K562 (cell line): ENCODE data around the gene ZDHHC3. TPM values are rescaled to one million over a fixed set of nuclear protein-coding genes. Genes with fewer than 3 reads are reported as not detected.

Source experiments
- CTBP1 ChIP-seq: fragments of 450-650 bp; IDR thresholded peaks from 2 replicates; pipeline ENCODE4 v1.6.1; 2016; ENCODE audit warnings: borderline replicate concordance
- DDX20 ChIP-seq: fragments of 450-650 bp; IDR thresholded peaks from 2 replicates; pipeline ENCODE4 v1.6.1; 2016; ENCODE audit warnings: missing genetic modification characterization, low read depth, mild to moderate bottlenecking, missing compliant biosample characterization, moderate library complexity
- FOXA3 ChIP-seq, 2 experiments: fragments of 450-650 bp in 1 of 2; sonication (generic) in 1 of 2; formaldehyde crosslinking; IDR thresholded peaks in 1 of 2; conservative IDR thresholded peaks in 1 of 2; 2 replicates each; pipeline versions ENCODE4 v1.4.0 to v1.8.0; 2020 to 2022; ENCODE audit warnings: mild to moderate bottlenecking in 2 of 2, missing genetic modification reagents in 1 of 2
- GMEB1 ChIP-seq: fragments of 250-450 bp; sonication (Bioruptor Pico); IDR thresholded peaks from 2 replicates; pipeline ENCODE4 v1.4.0; 2020; ENCODE audit warnings: mild to moderate bottlenecking
- HDAC6 ChIP-seq: IDR thresholded peaks from 2 replicates; pipeline ENCODE4 v1.6.1; 2012; ENCODE audit warnings: low read depth, mild to moderate bottlenecking, control low read depth, inconsistent platforms, low read length, moderate library complexity
- HEY1 ChIP-seq: fragments of 250-450 bp; sonication (Bioruptor Pico); IDR thresholded peaks from 2 replicates; pipeline ENCODE4 v1.5.0; 2020; ENCODE audit warnings: mild to moderate bottlenecking, moderate library complexity, borderline replicate concordance
- POLR3G ChIP-seq: IDR thresholded peaks from 2 replicates; pipeline ENCODE4 v1.6.1; 2011; ENCODE audit not compliant: insufficient read length, insufficient replicate concordance; ENCODE audit errors: extremely low read depth
- RB1 ChIP-seq: fragments of 450-650 bp; IDR thresholded peaks from 2 replicates; pipeline ENCODE4 v1.6.1; 2017; ENCODE audit warnings: low read depth, mild to moderate bottlenecking
- RCOR1 ChIP-seq, 2 experiments: IDR thresholded peaks; 2 replicates each; pipeline ENCODE4 v1.6.1; 2012; ENCODE audit warnings: low read depth in 2 of 2, low read length in 2 of 2, borderline replicate concordance in 1 of 2, improper control_type of control experiment in 1 of 2
- SPI1 ChIP-seq: IDR thresholded peaks from 2 replicates; pipeline ENCODE4 v1.6.1; 2011; ENCODE audit warnings: low read depth, low read length, control low read depth, borderline replicate concordance
- STAT5A ChIP-seq: IDR thresholded peaks from 2 replicates; pipeline ENCODE4 v1.6.1; 2012; ENCODE audit warnings: low read length, inconsistent platforms, borderline replicate concordance
- WHSC1 ChIP-seq: IDR thresholded peaks from one replicate; pipeline ENCODE4 v1.6.1; 2012; ENCODE audit warnings: low read length, control low read depth, inconsistent platforms
- ZNF561 ChIP-seq: fragments of 450-650 bp; formaldehyde crosslinking; conservative IDR thresholded peaks from 2 replicates; pipeline ENCODE4 v1.4.0; 2020; ENCODE audit warnings: mild to moderate bottlenecking, moderate library complexity
- polyA plus RNA-seq, 8 experiments: library from polyadenylated mRNA; depleted of rRNA in 4 of 8; stranded (reverse) in 5 of 8; unstranded in 3 of 8; fragments of >200 nt; fragmentation: Nextera tagmentation in 2 of 8; fragmentation: Illumina TruSeq in 1 of 8; extraction: Ambion mirVana in 2 of 8; extraction: Trizol in 1 of 8; gene quantifications; 2 replicates each; pipeline versions ENCODE4 v1.2.1 to v1.2.3, GENCODE V29; 2011 to 2014; ENCODE audit warnings: inconsistent platforms in 1 of 8, missing spikeins in 1 of 8
- total RNA-seq, 7 experiments: library from RNA; depleted of rRNA in 6 of 7; stranded (reverse); fragments of >200 nt in 6 of 7; fragmentation: Illumina TruSeq in 2 of 7; extraction: Trizol in 2 of 7; gene quantifications; 2 replicates each; pipeline versions ENCODE4 v1.2.1 to v1.2.3, GENCODE V29; 2011 to 2021; ENCODE audit warnings: low replicate concordance in 1 of 7
- TF ChIP-seq, protein P1 (sequence below): fragments of 200-600 bp; sonication (generic); IDR thresholded peaks from one replicate; pipeline ENCODE4 v1.6.1; 2012; ENCODE audit warnings: mild to moderate bottlenecking, low read depth, low read length, inconsistent platforms

The ZDHHC3 gene
- total and polyA plus RNA-seq, 9 of the 15 experiments (the other 6 are each of a cell fraction or from before 2014, with no cell fraction given), result 10.3 to 120 (median 67.2) TPM

DNA sequence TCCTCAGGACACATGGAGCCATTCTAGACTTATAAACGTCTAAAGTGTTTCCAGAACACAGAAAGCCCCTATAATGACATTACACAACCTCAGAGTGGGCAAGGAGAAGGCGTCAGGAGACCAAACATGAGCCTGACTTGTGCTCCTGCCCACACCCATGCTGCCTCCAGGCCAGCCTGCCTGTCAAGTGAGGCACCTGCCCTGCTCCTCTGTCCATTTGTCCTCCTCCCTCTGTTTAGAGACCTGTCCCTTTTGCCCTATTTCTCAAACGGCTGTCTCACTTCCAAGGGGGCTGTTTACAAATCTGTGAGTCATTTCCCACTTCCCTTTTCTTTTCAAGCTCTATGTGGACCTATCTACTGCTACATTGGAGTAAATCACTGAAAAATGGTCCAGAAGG, 21.0 kb downstream of the ZDHHC3 start (continued):
- TF ChIP-seq, protein P1, sequence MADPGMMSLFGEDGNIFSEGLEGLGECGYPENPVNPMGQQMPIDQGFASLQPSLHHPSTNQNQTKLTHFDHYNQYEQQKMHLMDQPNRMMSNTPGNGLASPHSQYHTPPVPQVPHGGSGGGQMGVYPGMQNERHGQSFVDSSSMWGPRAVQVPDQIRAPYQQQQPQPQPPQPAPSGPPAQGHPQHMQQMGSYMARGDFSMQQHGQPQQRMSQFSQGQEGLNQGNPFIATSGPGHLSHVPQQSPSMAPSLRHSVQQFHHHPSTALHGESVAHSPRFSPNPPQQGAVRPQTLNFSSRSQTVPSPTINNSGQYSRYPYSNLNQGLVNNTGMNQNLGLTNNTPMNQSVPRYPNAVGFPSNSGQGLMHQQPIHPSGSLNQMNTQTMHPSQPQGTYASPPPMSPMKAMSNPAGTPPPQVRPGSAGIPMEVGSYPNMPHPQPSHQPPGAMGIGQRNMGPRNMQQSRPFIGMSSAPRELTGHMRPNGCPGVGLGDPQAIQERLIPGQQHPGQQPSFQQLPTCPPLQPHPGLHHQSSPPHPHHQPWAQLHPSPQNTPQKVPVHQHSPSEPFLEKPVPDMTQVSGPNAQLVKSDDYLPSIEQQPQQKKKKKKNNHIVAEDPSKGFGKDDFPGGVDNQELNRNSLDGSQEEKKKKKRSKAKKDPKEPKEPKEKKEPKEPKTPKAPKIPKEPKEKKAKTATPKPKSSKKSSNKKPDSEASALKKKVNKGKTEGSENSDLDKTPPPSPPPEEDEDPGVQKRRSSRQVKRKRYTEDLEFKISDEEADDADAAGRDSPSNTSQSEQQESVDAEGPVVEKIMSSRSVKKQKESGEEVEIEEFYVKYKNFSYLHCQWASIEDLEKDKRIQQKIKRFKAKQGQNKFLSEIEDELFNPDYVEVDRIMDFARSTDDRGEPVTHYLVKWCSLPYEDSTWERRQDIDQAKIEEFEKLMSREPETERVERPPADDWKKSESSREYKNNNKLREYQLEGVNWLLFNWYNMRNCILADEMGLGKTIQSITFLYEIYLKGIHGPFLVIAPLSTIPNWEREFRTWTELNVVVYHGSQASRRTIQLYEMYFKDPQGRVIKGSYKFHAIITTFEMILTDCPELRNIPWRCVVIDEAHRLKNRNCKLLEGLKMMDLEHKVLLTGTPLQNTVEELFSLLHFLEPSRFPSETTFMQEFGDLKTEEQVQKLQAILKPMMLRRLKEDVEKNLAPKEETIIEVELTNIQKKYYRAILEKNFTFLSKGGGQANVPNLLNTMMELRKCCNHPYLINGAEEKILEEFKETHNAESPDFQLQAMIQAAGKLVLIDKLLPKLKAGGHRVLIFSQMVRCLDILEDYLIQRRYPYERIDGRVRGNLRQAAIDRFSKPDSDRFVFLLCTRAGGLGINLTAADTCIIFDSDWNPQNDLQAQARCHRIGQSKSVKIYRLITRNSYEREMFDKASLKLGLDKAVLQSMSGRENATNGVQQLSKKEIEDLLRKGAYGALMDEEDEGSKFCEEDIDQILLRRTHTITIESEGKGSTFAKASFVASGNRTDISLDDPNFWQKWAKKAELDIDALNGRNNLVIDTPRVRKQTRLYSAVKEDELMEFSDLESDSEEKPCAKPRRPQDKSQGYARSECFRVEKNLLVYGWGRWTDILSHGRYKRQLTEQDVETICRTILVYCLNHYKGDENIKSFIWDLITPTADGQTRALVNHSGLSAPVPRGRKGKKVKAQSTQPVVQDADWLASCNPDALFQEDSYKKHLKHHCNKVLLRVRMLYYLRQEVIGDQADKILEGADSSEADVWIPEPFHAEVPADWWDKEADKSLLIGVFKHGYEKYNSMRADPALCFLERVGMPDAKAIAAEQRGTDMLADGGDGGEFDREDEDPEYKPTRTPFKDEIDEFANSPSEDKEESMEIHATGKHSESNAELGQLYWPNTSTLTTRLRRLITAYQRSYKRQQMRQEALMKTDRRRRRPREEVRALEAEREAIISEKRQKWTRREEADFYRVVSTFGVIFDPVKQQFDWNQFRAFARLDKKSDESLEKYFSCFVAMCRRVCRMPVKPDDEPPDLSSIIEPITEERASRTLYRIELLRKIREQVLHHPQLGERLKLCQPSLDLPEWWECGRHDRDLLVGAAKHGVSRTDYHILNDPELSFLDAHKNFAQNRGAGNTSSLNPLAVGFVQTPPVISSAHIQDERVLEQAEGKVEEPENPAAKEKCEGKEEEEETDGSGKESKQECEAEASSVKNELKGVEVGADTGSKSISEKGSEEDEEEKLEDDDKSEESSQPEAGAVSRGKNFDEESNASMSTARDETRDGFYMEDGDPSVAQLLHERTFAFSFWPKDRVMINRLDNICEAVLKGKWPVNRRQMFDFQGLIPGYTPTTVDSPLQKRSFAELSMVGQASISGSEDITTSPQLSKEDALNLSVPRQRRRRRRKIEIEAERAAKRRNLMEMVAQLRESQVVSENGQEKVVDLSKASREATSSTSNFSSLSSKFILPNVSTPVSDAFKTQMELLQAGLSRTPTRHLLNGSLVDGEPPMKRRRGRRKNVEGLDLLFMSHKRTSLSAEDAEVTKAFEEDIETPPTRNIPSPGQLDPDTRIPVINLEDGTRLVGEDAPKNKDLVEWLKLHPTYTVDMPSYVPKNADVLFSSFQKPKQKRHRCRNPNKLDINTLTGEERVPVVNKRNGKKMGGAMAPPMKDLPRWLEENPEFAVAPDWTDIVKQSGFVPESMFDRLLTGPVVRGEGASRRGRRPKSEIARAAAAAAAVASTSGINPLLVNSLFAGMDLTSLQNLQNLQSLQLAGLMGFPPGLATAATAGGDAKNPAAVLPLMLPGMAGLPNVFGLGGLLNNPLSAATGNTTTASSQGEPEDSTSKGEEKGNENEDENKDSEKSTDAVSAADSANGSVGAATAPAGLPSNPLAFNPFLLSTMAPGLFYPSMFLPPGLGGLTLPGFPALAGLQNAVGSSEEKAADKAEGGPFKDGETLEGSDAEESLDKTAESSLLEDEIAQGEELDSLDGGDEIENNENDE, result no peak
- no peak for TF ChIP-seq HDAC6
- no peak for TF ChIP-seq STAT5A
- TF ChIP-seq WHSC1, result no peak
- no peak for TF ChIP-seq POLR3G
- TF ChIP-seq RB1, result no peak
- no peak for TF ChIP-seq GMEB1 (CRISPR knock-in tag)
- TF ChIP-seq CTBP1, result 0 out of 2 replicates have a peak, but pooled peaks have one; percentile 13
- TF ChIP-seq DDX20, result no peak
- TF ChIP-seq HEY1 (CRISPR knock-in tag), result no peak
- TF ChIP-seq FOXA3 (CRISPR knock-in tag; conservative IDR thresholded peaks at IDR 0.05 in 1 of 2, IDR thresholded peaks at IDR 0.05 in 1 of 2), result peak; percentile 84 to 92
- TF ChIP-seq RCOR1 (IDR thresholded peaks at IDR 0.05; ENCODE audit: borderline replicate concordance in 1 of 2, low read depth in 2 of 2, low read length in 2 of 2), result 0 out of 4 replicates have a peak, but pooled peaks of 1 of the 2 experiments have one; percentile 37
- peak; percentile 99 for TF ChIP-seq SPI1
- no peak for TF ChIP-seq ZNF561 (CRISPR knock-in tag)
